HCT116 (cell line): ENCODE measurements around the gene RPTOR. TPM values are rescaled to one million over a fixed set of nuclear protein-coding genes. Genes with fewer than 3 reads are reported as not detected.

Source experiments
- ATAC-seq: fragments of 200-7000 bp; cut with Tn5 transposase; 2 replicates; pipeline ENCODE4 v1.9.1; 2020; ENCODE audit warnings: mild to moderate bottlenecking, moderate library complexity
- BruUV-seq: library from RNA; stranded (reverse); fragments of 400-500 nt; replicated peaks from 2 replicates; lab custom pipeline; 2021; lab: Mats Ljungman, UMichigan
- CTCF ChIA-PET: fragments of 300-600 bp; sonication (Branson Sonifier 250); formaldehyde crosslinking; loops from one replicate; lab custom pipeline; 2021; ENCODE audit warnings: antibody characterized with exemption; lab: Charles Lee
- POLR2A ChIA-PET: fragments of 300-600, 350-600 bp; sonication (Branson Sonifier 250); formaldehyde crosslinking; loops from one replicate; lab custom pipeline; 2021; ENCODE audit warnings: antibody characterized with exemption; lab: Charles Lee
- RAD21 ChIA-PET, 2 experiments: fragments of 300-600 bp; sonication (Branson Sonifier 250); formaldehyde crosslinking; loops; one replicate each; lab custom pipeline; 2023; ENCODE audit warnings: low total read pairs in 2 of 2; ENCODE audit not compliant: uncharacterized antibody in 2 of 2, unreplicated experiment in 2 of 2, low non-redundant PET in 1 of 2; lab: Charles Lee
- DNase-seq: peaks from one replicate; pipeline ENCODE4 v3.0.0-alpha.2; 2010; ENCODE audit warnings: low read depth, low spot score
- H2AFZ ChIP-seq: fragments of 200-600 bp; shearing (Covaris generic), sonication (generic); 2 replicates; pipeline ENCODE4 v1.6.1; 2017; ENCODE audit warnings: low read depth, mixed run types, mixed read lengths, antibody characterized with exemption, low read length; ENCODE audit not compliant: poor library complexity, severe bottlenecking
- H3K27ac ChIP-seq: 2 replicates; pipeline ENCODE4 v1.5.1; 2012; ENCODE audit warnings: low read depth, low read length
- H3K27me3 ChIP-seq: fragments of 200-600 bp; sonication (generic); 2 replicates; pipeline ENCODE4 v1.6.1; 2016; ENCODE audit warnings: mixed run types, low read length, mixed read lengths; ENCODE audit not compliant: insufficient read depth
- H3K36me3 ChIP-seq, 2 experiments: fragments of 200-500 bp in 1 of 2; fragments of 200-600 bp in 1 of 2; sonication (Bioruptor generic) in 1 of 2; sonication (generic) in 1 of 2; 2 replicates each; pipeline versions ENCODE4 v1.5.1 to v1.6.1; 2014 to 2016; ENCODE audit warnings: low read length in 2 of 2, inconsistent platforms in 1 of 2, mixed read lengths in 1 of 2, mixed run types in 1 of 2; ENCODE audit not compliant: insufficient read depth in 2 of 2, control insufficient read depth in 1 of 2
- H3K4me1 ChIP-seq, 2 experiments: fragments of 200-600 bp in 1 of 2; sonication (generic) in 1 of 2; 2 replicates each; pipeline versions ENCODE4 v1.5.1 to v1.6.1; 2012 to 2017; ENCODE audit warnings: low read length in 2 of 2, inconsistent platforms in 1 of 2, mild to moderate bottlenecking in 1 of 2, mixed read lengths in 1 of 2, mixed run types in 1 of 2, moderate library complexity in 1 of 2; ENCODE audit not compliant: insufficient read depth in 2 of 2, control insufficient read depth in 1 of 2
- H3K4me2 ChIP-seq: fragments of 200-600 bp; sonication (generic); 2 replicates; pipeline ENCODE4 v1.6.1; 2017; ENCODE audit warnings: mixed run types, low read length, mixed read lengths
- H3K4me3 ChIP-seq, 2 experiments: fragments of 200-600 bp in 1 of 2; sonication (generic) in 1 of 2; replicated peaks in 1 of 2; 2 replicates each; pipeline ENCODE4 v1.5.1; 2011 to 2016; ENCODE audit warnings: low read length in 2 of 2, control low read depth in 1 of 2, low read depth in 1 of 2, mild to moderate bottlenecking in 1 of 2, mixed read lengths in 1 of 2, mixed run types in 1 of 2
- H3K79me2 ChIP-seq: fragments of 200-600 bp; sonication (generic); 2 replicates; pipeline ENCODE4 v1.6.1; 2017; ENCODE audit warnings: mild to moderate bottlenecking, mixed run types, low read length, moderate library complexity, mixed read lengths; ENCODE audit not compliant: insufficient read depth
- H3K9ac ChIP-seq: fragments of 200-600 bp; sonication (generic); 2 replicates; pipeline ENCODE4 v1.6.1; 2016; ENCODE audit warnings: low read length, mixed read lengths
- H3K9me2 ChIP-seq: fragments of 200-600 bp; sonication (generic), shearing (Covaris generic); 2 replicates; pipeline ENCODE4 v1.6.1; 2017; ENCODE audit warnings: mixed run types, mild to moderate bottlenecking, moderate library complexity; ENCODE audit not compliant: insufficient read depth
- H3K9me3 ChIP-seq, 2 experiments: fragments of 200-500 bp in 1 of 2; fragments of 200-600 bp in 1 of 2; sonication (Bioruptor generic) in 1 of 2; sonication (generic) in 1 of 2; 2 replicates each; pipeline ENCODE4 v1.6.1; 2014 to 2017; ENCODE audit warnings: low read length in 2 of 2, mixed read lengths in 2 of 2, inconsistent platforms in 1 of 2, low read depth in 1 of 2, mild to moderate bottlenecking in 1 of 2, mixed run types in 1 of 2, moderate library complexity in 1 of 2; ENCODE audit not compliant: control insufficient read depth in 1 of 2, insufficient read depth in 1 of 2
- H4K20me1 ChIP-seq: fragments of 200-600 bp; sonication (generic), shearing (Covaris generic); 2 replicates; pipeline ENCODE4 v1.6.1; 2017; ENCODE audit warnings: mixed run types, mild to moderate bottlenecking, moderate library complexity; ENCODE audit not compliant: insufficient read depth
- ATF3 ChIP-seq: IDR thresholded peaks from 2 replicates; pipeline ENCODE4 v1.6.1; 2012
- CBX3 ChIP-seq: IDR thresholded peaks from 2 replicates; pipeline ENCODE4 v1.6.1; 2012; ENCODE audit warnings: low read depth
- CEBPB ChIP-seq: IDR thresholded peaks from 2 replicates; pipeline ENCODE4 v1.6.1; 2012; ENCODE audit warnings: low read depth
- CTCF ChIP-seq, 3 experiments: fragments of 200-600 bp in 1 of 3; sonication (generic) in 1 of 3; IDR thresholded peaks in 2 of 3; conservative IDR thresholded peaks in 1 of 3; 2 replicates each; pipeline ENCODE4 v1.5.1; 2012 to 2017; ENCODE audit warnings: low read depth in 2 of 3, low read length in 2 of 3, antibody characterized with exemption in 1 of 3, borderline replicate concordance in 1 of 3, control low read depth in 1 of 3, mild to moderate bottlenecking in 1 of 3, mixed read lengths in 1 of 3, mixed run types in 1 of 3, moderate library complexity in 1 of 3; ENCODE audit not compliant: insufficient read depth in 1 of 3
- EGR1 ChIP-seq: IDR thresholded peaks from 2 replicates; pipeline ENCODE4 v1.6.1; 2012; ENCODE audit warnings: low read depth
- ELF1 ChIP-seq: IDR thresholded peaks from 2 replicates; pipeline ENCODE4 v1.6.1; 2012; ENCODE audit warnings: low read depth, borderline replicate concordance
- JUND ChIP-seq: IDR thresholded peaks from 2 replicates; pipeline ENCODE4 v1.6.1; 2012
- MAX ChIP-seq: IDR thresholded peaks from 2 replicates; pipeline ENCODE4 v1.6.1; 2012
- POLR2AphosphoS5 ChIP-seq: IDR thresholded peaks from 2 replicates; pipeline ENCODE4 v1.6.1; 2011; ENCODE audit warnings: mild to moderate bottlenecking, low read depth, low read length, moderate library complexity
- RAD21 ChIP-seq: IDR thresholded peaks from 2 replicates; pipeline ENCODE4 v1.6.1; 2012; ENCODE audit warnings: low read depth, mild to moderate bottlenecking
- REST ChIP-seq: IDR thresholded peaks from 2 replicates; pipeline ENCODE4 v1.6.1; 2012; ENCODE audit warnings: low read depth
- SIN3A ChIP-seq: IDR thresholded peaks from 2 replicates; pipeline ENCODE4 v1.6.1; 2012; ENCODE audit warnings: low read depth
- SRF ChIP-seq: IDR thresholded peaks from 2 replicates; pipeline ENCODE4 v1.6.1; 2012; ENCODE audit warnings: low read depth
- ZBTB33 ChIP-seq: IDR thresholded peaks from 2 replicates; pipeline ENCODE4 v1.6.1; 2011; ENCODE audit warnings: mild to moderate bottlenecking, low read length, moderate library complexity; ENCODE audit not compliant: insufficient replicate concordance; ENCODE audit errors: extremely low read depth
- ZFX ChIP-seq: fragments of 450-650 bp; IDR thresholded peaks from 2 replicates; pipeline ENCODE4 v1.6.1; 2017
- ZNF274 ChIP-seq: fragments of 200-500 bp; sonication (Bioruptor generic); IDR thresholded peaks from 2 replicates; pipeline ENCODE4 v1.6.1; 2014; ENCODE audit warnings: mild to moderate bottlenecking, low read depth, low read length, inconsistent platforms
- intact Hi-C: fragments of 100-400 bp; cut with micrococcal nuclease; formaldehyde crosslinking; loops from 2 replicates; pipeline ENCODE4 v1.10.0; 2022
- total RNA-seq: library from RNA; stranded (reverse); gene quantifications from one replicate; pipeline ENCODE4 v1.2.1, GENCODE V29; 2021; ENCODE audit not compliant: unreplicated experiment

The RPTOR gene
- total RNA-seq, 1 experiment from 2014 or later, result 69.5 TPM

- intact Hi-C loops, result no loop called here
- H3K4me3 ChIP-seq, result no peak overlapping the region
- peaks cover 8 to 10% of the 10 kb centered on the region in 2 experiments; a peak in 3 of 4 replicates for H3K36me3 ChIP-seq
- ChIA-PET POLR2A (no interaction called here), RAD21 (no interaction called here), CTCF (no interaction called here)
- no peaks in the 10 kb centered on the region for H4K20me1 ChIP-seq
- no peaks in the 10 kb centered on the region for H3K9me3 ChIP-seq
- no peak overlapping the region for H2AFZ ChIP-seq
- H3K4me1 ChIP-seq, result peaks cover 0 to 11% of the 10 kb centered on the region in 2 experiments; a peak in 1 of 4 replicates
- no peaks in the 10 kb centered on the region for H3K27me3 ChIP-seq
- H3K9ac ChIP-seq, result no peak overlapping the region
- no TSS peak for BruUV-seq
- TF ChIP-seq ELF1 (no peak), ATF3 (no peak), SIN3A (no peak), SRF (no peak), MAX (no peak), EGR1 (no peak), CBX3 (no peak), REST (no peak), POLR2AphosphoS5 (no peak), ZNF274 (no peak), ZBTB33 (no peak), CEBPB (no peak), ZFX (no peak), JUND (no peak), CTCF (IDR thresholded peaks at IDR 0.05 in 2 of 3, conservative IDR thresholded peaks at IDR 0.05 in 1 of 3; ENCODE audit: borderline replicate concordance in 1 of 3, insufficient read depth in 1 of 3, low read depth in 2 of 3, low read length in 2 of 3) (no peak), RAD21 (no peak)
- DNase-seq (no peak), ATAC-seq (no peak)
- H3K4me2 ChIP-seq, result no peak overlapping the region
- no peaks in the 10 kb centered on the region for H3K79me2 ChIP-seq
- H3K9me2 ChIP-seq, result no peaks in the 10 kb centered on the region
- no peak overlapping the region for H3K27ac ChIP-seq
Measured at GRCh38 chr17:80876950-80877728, 332.5 kb downstream of the RPTOR start.
